RWPE1 (cell line): Measurements from ENCODE around the gene UPF3A.
"Not testable (repeated sequence)": the region's sequence is repeated elsewhere in the genome, so short reads cannot be mapped to it uniquely, and the experiment has no call there.

Source experiments
- CTCF ChIA-PET: fragments of 350-600 bp; sonication (Branson Sonifier 250); formaldehyde crosslinking; extraction: SDS; loops from one replicate; lab custom pipeline; 2021; lab: Yijun Ruan, JAX
- POLR2A ChIA-PET: fragments of 400-600 bp; formaldehyde crosslinking; extraction: SDS; loops from one replicate; lab custom pipeline; 2020; ENCODE audit warnings: antibody characterized with exemption; ENCODE audit not compliant: low non-redundant PET; lab: Yijun Ruan, JAX
- DNase-seq: peaks from one replicate; pipeline ENCODE4 v3.0.0; 2012; ENCODE audit warnings: low spot score
- H3K27ac ChIP-seq: fragments of 450-650 bp; 2 replicates; pipeline ENCODE4 v1.5.1; 2017
- TF ChIP-seq, protein P1 (sequence below): fragments of 450-650 bp; conservative IDR thresholded peaks from 2 replicates; pipeline ENCODE4 v1.5.1; 2017; ENCODE audit warnings: low read depth, mild to moderate bottlenecking

Gene UPF3A

GRCh38 chr13:114260814-114261213 is 20.6 kb upstream of the UPF3A start:
- no peak overlapping the region for H3K27ac ChIP-seq
- TF ChIP-seq, protein P1, sequence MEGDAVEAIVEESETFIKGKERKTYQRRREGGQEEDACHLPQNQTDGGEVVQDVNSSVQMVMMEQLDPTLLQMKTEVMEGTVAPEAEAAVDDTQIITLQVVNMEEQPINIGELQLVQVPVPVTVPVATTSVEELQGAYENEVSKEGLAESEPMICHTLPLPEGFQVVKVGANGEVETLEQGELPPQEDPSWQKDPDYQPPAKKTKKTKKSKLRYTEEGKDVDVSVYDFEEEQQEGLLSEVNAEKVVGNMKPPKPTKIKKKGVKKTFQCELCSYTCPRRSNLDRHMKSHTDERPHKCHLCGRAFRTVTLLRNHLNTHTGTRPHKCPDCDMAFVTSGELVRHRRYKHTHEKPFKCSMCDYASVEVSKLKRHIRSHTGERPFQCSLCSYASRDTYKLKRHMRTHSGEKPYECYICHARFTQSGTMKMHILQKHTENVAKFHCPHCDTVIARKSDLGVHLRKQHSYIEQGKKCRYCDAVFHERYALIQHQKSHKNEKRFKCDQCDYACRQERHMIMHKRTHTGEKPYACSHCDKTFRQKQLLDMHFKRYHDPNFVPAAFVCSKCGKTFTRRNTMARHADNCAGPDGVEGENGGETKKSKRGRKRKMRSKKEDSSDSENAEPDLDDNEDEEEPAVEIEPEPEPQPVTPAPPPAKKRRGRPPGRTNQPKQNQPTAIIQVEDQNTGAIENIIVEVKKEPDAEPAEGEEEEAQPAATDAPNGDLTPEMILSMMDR: no peak
- CTCF ChIA-PET: no interaction called here
- DNase-seq: no peak
- POLR2A ChIA-PET: no interaction called here

GRCh38 chr13:114261328-114261965 is 20.0 kb upstream of the UPF3A start:
- DNase-seq: no peak
- ChIA-PET CTCF (no interaction called here), POLR2A (no interaction called here)
- TF ChIP-seq, protein P1: no peak
- no peak overlapping the region for H3K27ac ChIP-seq

GRCh38 chr13:114263578-114263977 is 17.8 kb upstream of the UPF3A start:
- no peak for DNase-seq
- H3K27ac ChIP-seq: no peak overlapping the region
- ChIA-PET CTCF (no interaction called here), POLR2A (no interaction called here)
- TF ChIP-seq, protein P1: no peak

DNA sequence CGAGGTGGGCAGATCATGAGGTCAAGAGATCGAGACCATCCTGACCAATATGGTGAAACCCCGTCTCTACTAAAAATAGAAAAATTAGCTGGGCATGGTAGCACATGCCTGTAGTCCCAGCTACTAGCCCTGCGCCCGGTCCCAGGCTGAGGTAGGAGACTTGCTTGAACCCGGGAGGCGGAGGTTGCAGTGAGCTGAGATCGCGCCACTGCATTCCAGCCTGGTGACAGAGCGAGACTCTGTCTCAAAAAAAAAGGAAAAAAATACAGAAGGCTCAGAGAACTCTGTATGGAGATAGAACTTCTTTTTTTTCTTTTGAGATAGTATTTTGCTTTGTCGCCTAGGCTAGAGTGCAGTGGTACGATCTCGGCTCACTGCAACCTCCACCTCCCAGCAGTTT is 17.1 kb upstream of the UPF3A start:
- H3K27ac ChIP-seq, CTCF ChIA-PET, POLR2A ChIA-PET: not testable (repeated sequence)

DNA sequence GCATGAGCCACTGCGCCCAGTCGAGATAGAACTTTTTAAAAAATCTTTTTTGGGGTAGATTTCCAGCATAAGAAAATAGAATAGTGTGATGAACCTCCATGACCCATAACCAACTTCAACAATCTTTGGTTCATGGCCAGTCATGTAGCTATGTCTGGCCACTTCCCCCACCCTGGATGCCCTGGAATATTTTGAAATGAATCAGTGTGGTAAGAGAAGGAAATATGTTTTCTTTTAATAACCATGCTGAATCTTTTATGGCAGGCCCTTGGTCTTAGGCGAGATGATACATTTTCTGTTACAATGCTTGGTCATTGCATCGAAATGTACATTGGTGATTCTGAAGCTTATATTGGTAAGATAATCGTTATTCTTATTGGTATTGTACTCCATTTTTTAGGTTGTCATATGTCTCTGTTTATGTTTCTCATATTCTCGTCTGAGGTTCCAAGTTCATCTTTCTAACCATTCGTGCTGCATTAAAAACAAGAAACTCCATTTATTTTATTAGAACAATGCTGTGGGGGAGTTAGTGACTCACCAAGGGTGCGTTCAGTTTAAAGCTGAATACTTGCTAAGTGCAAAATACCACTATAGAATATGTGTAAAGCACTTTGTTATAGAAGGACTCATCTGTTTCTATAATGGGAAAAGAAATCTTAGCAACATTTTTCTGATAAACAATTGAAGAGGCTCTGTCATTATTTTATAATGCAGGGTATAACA is 16.4 kb upstream of the UPF3A start:
- ChIA-PET POLR2A (no interaction called here), CTCF (no interaction called here)
- H3K27ac ChIP-seq: no peak overlapping the region
- no peak for DNase-seq
- TF ChIP-seq, protein P1: no peak

More for the DNA sequence above, 17.1 kb upstream of the UPF3A start:
- DNase-seq: not testable (repeated sequence)

DNA sequence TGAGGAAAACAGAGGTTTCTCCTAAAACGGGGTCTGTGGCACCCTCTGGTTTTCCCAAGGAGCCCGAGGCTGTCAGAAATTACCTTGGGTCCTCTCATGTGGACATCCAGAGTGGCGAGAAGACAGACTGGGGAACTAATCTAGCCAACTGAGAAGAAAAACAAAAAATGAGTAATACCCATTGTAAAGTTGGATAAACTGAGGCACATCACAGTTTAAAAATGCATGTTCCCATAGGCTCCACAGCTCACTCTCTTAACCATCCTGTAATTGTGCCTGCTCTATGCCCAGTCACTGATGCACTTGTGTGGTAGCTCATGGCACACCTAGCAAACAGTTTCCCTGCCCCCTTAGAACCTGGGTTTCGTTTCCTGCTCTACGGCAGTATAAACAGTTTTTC is 15.2 kb upstream of the UPF3A start:
- DNase-seq: no peak
- ChIA-PET POLR2A (no interaction called here), CTCF (no interaction called here)
- TF ChIP-seq, protein P1: no peak
- no peak overlapping the region for H3K27ac ChIP-seq
